ENCODE measurements around the gene HLA-E.

DNA sequence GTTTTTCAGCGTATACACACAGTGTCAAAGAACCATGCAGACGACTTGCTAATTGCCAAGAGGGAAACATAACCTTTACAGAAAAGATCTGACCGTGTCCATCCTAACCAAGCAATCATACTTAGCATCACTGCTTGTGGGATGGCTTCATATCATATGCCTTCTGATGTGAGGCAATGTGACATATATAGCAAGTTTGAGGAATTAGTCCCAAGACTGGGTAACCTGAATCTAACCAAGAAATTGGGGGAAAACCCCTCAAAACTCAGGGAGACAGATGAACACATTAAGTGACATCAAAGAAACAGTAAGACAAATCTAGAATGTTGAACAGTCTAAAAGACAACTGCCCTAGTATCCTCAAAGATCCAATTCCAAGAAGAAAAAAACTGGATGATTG, 48.6 kb downstream of the HLA-E start:
- TF ChIP-seq, protein P1, sequence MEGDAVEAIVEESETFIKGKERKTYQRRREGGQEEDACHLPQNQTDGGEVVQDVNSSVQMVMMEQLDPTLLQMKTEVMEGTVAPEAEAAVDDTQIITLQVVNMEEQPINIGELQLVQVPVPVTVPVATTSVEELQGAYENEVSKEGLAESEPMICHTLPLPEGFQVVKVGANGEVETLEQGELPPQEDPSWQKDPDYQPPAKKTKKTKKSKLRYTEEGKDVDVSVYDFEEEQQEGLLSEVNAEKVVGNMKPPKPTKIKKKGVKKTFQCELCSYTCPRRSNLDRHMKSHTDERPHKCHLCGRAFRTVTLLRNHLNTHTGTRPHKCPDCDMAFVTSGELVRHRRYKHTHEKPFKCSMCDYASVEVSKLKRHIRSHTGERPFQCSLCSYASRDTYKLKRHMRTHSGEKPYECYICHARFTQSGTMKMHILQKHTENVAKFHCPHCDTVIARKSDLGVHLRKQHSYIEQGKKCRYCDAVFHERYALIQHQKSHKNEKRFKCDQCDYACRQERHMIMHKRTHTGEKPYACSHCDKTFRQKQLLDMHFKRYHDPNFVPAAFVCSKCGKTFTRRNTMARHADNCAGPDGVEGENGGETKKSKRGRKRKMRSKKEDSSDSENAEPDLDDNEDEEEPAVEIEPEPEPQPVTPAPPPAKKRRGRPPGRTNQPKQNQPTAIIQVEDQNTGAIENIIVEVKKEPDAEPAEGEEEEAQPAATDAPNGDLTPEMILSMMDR (conservative IDR thresholded peaks at IDR 0.05; ENCODE audit: low read depth, low read length) = no peak
- TF ChIP-seq EZH2 (IDR thresholded peaks at IDR 0.05; ENCODE audit: borderline replicate concordance, low read depth, low read length, poor library complexity, severe bottlenecking) = no peak

Data from A673 (cell line).